NCI-H2107 treated with DMSO at 0.1 percent for 48 hours (cell line): Measurements from ENCODE around the gene MCM3AP.
A peak's percentile ranks its signal among the peaks of the same experiment; 100 is the strongest.

Source experiments
- DNase-seq: peaks from one replicate; lab custom pipeline; 2025; ENCODE audit not compliant: unreplicated experiment; lab: John Stamatoyannopoulos, UW

The MCM3AP gene

GRCh38 chr21:46285206-46285661, at the start of gene MCM3AP:
Gene MCM3AP, minus strand, starts transcription at chr21:46285611. Its CDS starts 325 bp downstream, at chr21:46285286.
- DNase-seq: no peak

GRCh38 chr21:46334351-46335140, 49.1 kb upstream of the MCM3AP start:
- DNase-seq: no peak

- DNase-seq: no peak
These were observed 44.4 kb upstream of the MCM3AP start for GRCh38 chr21:46329796-46330195.

- DNase-seq: no peak
These were observed 42.7 kb upstream of the MCM3AP start for GRCh38 chr21:46328151-46328550.

GRCh38 chr21:46327711-46328110, 42.3 kb upstream of the MCM3AP start:
- DNase-seq: no peak

- DNase-seq: no peak
These were observed 40.8 kb upstream of the MCM3AP start for GRCh38 chr21:46326110-46326703.

- DNase-seq: peak; percentile 38
These were observed 39.9 kb upstream of the MCM3AP start for GRCh38 chr21:46325073-46325912.

DNA sequence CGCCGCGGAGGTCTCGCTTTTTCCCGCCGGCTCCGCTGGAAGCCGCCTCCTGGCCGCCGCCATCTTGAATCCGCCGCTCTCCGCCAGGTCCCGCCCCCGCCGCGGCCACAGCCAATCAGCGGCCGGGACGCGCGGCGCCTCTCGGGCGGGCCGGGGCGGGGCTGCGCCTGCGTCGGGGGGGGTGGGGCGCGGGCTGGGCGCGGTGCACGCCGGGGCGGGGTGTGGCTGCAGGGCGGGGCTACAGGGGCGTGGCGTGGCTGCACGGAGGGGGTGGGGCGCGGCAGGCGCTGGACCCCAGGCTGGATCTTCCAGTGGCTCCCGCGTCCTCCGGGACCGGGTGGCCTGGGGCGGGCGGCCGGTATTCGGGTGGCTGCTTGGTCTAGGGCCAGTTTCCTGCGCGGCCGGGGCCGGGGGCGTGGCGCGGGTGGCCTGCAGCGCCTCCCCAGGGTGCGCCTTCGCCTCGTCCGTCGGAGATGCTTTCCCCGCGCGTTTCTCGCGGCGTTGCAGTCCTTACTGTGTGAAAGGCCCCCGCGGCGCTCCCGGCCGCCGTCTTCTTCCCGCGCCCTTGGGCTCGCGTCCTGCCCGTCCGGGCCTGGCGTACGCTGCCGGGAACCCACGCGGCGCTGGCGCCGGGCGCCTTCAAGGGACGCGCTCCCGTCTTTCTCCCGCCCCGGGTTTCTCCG, 39.1 kb upstream of the MCM3AP start:
- peak; percentile 52 for DNase-seq

DNA sequence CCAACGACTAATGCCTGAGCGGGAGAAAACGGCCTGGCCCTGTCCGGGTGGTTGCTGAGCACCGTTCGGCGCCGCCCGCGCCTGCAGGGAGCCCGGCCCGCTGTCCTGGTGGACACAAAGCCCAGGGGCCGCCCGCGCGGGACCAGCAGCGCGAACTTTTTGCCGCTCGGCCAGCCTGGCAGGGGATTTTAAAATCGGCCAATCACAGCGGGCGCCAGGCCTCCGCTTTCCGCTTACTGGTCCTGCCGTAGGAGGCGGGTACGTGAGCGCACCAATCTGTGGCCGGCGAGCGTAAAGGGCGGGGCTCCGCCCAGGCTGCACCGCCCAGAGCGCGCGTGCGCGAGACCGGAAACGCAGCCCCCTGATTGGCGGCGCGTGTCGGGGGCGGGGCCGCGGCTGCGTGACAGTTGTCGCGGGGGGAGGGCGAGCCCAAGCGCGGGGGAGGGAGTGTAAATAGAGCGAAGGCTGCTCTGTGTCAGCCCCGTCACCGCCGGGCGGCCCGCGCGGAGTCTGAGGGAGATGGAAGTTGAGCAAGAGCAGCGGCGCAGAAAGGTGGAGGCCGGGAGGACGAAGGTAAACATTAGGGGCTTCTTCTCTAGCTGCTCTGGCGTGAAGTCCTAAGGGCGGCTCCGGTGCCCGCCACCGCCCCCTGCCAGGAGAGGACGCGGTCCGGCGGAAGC, 38.4 kb upstream of the MCM3AP start, which contains the start of the genes C21orf58 and PCNT:
Gene C21orf58, minus strand, starts transcription at position 161 of the 680 bp plus-strand sequence. CDS start 1,132 bp downstream, outside the sequence.
Gene PCNT, plus strand, starts transcription at position 447 of the 680 bp plus-strand sequence. Its CDS starts 73 bp downstream, at position 520.
- peak; percentile 94 for DNase-seq

DNA sequence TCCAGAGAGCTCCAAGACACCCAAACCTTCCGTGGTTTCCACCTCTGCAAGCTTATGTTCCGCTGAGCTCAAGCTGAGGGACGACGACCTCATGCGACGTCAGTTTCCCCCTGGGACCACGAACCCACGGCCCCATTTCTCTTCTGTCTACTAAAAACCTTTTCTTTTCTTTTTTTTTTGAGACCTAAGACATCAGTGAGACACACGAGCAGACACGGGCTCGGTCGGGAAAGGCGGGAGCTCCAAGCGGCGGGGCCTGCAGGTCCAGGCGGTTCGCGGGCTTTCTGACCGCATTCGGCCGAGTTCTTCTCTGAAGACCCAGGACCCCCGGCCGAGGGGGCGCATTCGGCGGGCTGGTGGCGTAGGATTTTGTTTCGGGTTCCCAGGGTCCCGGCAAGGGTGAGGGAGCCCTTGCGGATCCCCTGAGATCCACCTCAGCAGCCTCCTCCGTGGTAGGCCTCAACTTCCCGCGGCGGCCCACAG, 37.9 kb upstream of the MCM3AP start:
- no peak for DNase-seq

GRCh38 chr21:46322351-46323226, 37.2 kb upstream of the MCM3AP start:
- no peak for DNase-seq

- no peak for DNase-seq
These were observed 35.0 kb upstream of the MCM3AP start for GRCh38 chr21:46320331-46320801.

DNA sequence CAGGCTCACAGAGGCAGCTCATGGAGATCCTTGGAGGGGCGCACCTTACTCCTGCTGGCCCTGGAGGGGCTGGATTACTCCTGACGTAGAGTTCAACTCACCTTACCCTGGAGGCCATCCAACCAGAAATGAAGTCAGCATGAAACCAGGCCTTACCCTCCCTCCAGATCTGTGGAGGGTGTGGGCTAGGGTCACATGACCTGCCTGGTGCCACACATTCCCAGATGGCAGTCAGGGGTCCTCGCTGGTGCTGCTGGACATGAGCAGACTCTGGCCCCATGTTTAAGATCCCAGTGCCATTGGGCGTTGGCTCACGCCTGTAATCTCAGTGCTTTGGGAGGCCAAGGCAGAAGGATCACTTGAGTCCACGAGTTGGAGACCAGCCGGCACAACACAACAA, 33.8 kb upstream of the MCM3AP start:
- DNase-seq: no peak

- DNase-seq: no peak
These were observed 33.0 kb upstream of the MCM3AP start for GRCh38 chr21:46318464-46318845.

DNA sequence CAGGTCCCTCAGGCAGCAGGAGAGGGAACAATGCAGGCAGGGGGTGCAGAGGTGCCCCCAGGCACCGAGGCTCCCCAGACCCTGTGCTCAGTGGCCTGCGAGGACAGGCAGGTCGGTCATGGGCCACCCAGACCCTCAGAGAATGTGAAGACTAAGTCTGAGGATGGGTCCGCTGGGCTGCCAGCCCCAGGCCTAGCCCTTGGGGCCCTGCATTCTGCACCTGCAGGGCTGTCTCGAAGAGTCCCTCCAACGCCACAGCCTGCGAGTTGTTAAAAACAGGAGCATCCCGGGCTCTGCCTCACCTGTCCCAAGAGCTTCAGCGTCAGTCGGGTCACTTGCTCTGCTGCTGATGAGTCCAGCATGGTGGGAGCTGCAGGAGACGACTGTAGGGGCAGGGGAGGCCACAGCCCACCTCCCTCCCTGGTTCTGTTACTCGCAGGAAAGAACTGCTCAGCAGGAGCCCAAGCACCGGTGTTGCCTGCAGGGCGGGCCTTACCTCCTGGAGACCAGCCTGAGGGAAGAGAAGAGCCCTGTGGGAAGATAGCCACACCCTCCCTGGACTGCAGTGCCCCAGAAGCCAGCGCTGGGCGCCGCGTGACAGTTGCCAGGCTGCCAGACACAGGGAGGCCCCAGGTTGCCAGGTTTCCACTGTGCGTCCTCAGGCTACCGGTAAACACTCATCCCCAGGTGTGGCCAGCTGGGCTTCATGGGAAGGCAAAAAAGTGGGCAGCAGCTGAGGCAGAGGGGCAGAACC, 32.5 kb upstream of the MCM3AP start:
- peak; percentile 81 for DNase-seq

DNA sequence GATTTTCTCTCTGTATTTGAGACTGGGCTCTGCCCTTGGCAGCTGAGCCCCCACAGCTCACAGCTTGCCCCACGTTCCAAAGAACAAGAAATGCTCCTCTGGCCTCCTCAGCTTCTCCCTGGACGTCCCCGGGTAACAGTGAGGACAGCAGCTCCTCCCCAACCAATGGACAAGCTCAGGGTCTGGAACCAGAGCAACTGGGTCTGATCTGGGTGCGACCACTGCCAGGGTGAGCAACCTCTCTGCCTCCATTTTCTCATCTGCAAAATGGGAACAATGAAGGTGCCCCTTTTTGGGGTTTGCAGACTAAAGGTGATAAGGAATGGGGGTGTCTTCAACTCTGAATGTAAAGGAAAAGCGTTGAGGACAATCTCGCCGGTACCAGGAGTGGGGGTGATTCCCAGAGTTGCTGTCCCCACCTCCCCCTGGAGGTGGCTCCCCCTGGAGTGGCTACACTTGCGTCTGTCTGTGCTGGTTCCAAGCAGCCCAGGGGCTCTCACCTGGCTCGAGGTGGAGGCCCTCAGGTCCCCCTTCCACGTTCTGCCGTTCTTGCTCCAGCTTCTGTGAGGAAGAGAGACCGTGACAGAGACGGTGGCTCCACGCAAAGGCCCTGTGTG, 31.4 kb upstream of the MCM3AP start:
- no peak for DNase-seq

- no peak for DNase-seq
These were observed 29.1 kb upstream of the MCM3AP start for GRCh38 chr21:46314441-46315020.
